ENCODE measurements around the gene GATAD2B.

Gene GATAD2B

GRCh38 chr1:153922972-153923925, at the start of gene GATAD2B:
GATAD2B (minus strand) TSS chr1:153922972; CDS start chr1:153828347, 94,625 bp downstream.
- peak; percentile 95 for DNase-seq

- no peak for DNase-seq
Measured at GRCh38 chr1:153970346-153970745, 47.6 kb upstream of the GATAD2B start.

GRCh38 chr1:153968972-153969371, 46.2 kb upstream of the GATAD2B start:
- DNase-seq: no peak

- DNase-seq: no peak
Measured at GRCh38 chr1:153968408-153968807, 45.6 kb upstream of the GATAD2B start.

- no peak for DNase-seq
Measured at GRCh38 chr1:153968000-153968363, 45.2 kb upstream of the GATAD2B start.

GRCh38 chr1:153967107-153967999, 44.6 kb upstream of the GATAD2B start, which contains the start of gene CREB3L4:
CREB3L4 (plus strand) TSS chr1:153967902; CDS start chr1:153968526, 624 bp downstream.
- peak; percentile 76 for DNase-seq

GRCh38 chr1:153963850-153964331, 41.1 kb upstream of the GATAD2B start:
- DNase-seq: no peak

GRCh38 chr1:153963030-153963849, 40.5 kb upstream of the GATAD2B start, which contains the start of gene SLC39A1:
SLC39A1 (minus strand) TSS chr1:153963537; CDS start chr1:153962715, 822 bp downstream.
- DNase-seq: peak; percentile 87

- DNase-seq: no peak
Measured at GRCh38 chr1:153962088-153963029, 39.6 kb upstream of the GATAD2B start.

GRCh38 chr1:153961421-153961820, 38.6 kb upstream of the GATAD2B start:
- DNase-seq: no peak

GRCh38 chr1:153960206-153960605, 37.4 kb upstream of the GATAD2B start:
- no peak for DNase-seq

- no peak for DNase-seq
Measured at GRCh38 chr1:153959454-153959853, 36.7 kb upstream of the GATAD2B start.

- no peak for DNase-seq
Measured at GRCh38 chr1:153958961-153959260, 36.1 kb upstream of the GATAD2B start.

GRCh38 chr1:153958111-153958960, 35.6 kb upstream of the GATAD2B start, which contains the start of gene CRTC2:
CRTC2 (minus strand) TSS chr1:153958612; CDS start chr1:153958497, 115 bp downstream.
- DNase-seq: peak; percentile 90

GRCh38 chr1:153957744-153958110, 35.0 kb upstream of the GATAD2B start:
- DNase-seq: no peak

GRCh38 chr1:153956997-153957715, 34.4 kb upstream of the GATAD2B start:
- DNase-seq: no peak

GRCh38 chr1:153954826-153955225, 32.1 kb upstream of the GATAD2B start:
- DNase-seq: no peak

- DNase-seq: no peak
Measured at GRCh38 chr1:153953859-153954365, 31.1 kb upstream of the GATAD2B start.

GRCh38 chr1:153951801-153952200, 29.0 kb upstream of the GATAD2B start:
- no peak for DNase-seq

All from GOT3 (cell line).